Mesenchymal stem cell (in vitro differentiated cells and primary cell): ENCODE measurements around the gene CALML4.

Source experiments
- DNase-seq: peaks from one replicate; pipeline ENCODE4 v3.0.0-alpha.2; 2013
- H2AFZ ChIP-seq: one replicate; pipeline ENCODE4 v1.6.1; 2013; ENCODE audit warnings: low read depth, mild to moderate bottlenecking, control low read depth, inconsistent platforms, low read length, moderate library complexity
- H2AK5ac ChIP-seq: 2 replicates; pipeline ENCODE4 v1.6.1; 2013; ENCODE audit warnings: low read length, moderate library complexity, mild to moderate bottlenecking, inconsistent platforms; ENCODE audit not compliant: severe bottlenecking
- H2BK120ac ChIP-seq: one replicate; pipeline ENCODE4 v1.6.1; 2013; ENCODE audit warnings: low read depth, mild to moderate bottlenecking, inconsistent platforms, low read length, moderate library complexity
- H2BK12ac ChIP-seq, 2 experiments: one replicate each; pipeline ENCODE4 v1.6.1; 2013; ENCODE audit warnings: inconsistent platforms in 2 of 2, low read length in 2 of 2, mild to moderate bottlenecking in 2 of 2, moderate library complexity in 2 of 2, control low read depth in 1 of 2
- H2BK15ac ChIP-seq: one replicate; pipeline ENCODE4 v1.6.1; 2013; ENCODE audit warnings: mild to moderate bottlenecking, low read depth, inconsistent platforms; ENCODE audit not compliant: poor library complexity, severe bottlenecking
- H2BK5ac ChIP-seq: 2 replicates; pipeline ENCODE4 v1.6.1; 2013; ENCODE audit warnings: low read depth, mild to moderate bottlenecking, low read length, control low read depth, inconsistent platforms; ENCODE audit not compliant: poor library complexity, severe bottlenecking
- H3K14ac ChIP-seq, 2 experiments: one replicate each; pipeline ENCODE4 v1.6.1; 2013; ENCODE audit warnings: inconsistent platforms in 2 of 2, low read length in 2 of 2, control low read depth in 1 of 2, mild to moderate bottlenecking in 1 of 2, moderate library complexity in 1 of 2
- H3K18ac ChIP-seq, 2 experiments: one replicate each; pipeline ENCODE4 v1.6.1; 2013; ENCODE audit warnings: inconsistent platforms in 2 of 2, low read length in 2 of 2, control low read depth in 1 of 2, low read depth in 1 of 2, mild to moderate bottlenecking in 1 of 2
- H3K23ac ChIP-seq, 2 experiments: one replicate each; pipeline ENCODE4 v1.6.1; 2013; ENCODE audit warnings: inconsistent platforms in 2 of 2, low read length in 2 of 2, mild to moderate bottlenecking in 2 of 2, moderate library complexity in 2 of 2, control low read depth in 1 of 2
- H3K27ac ChIP-seq: 2 replicates; pipeline ENCODE4 v1.5.1; 2013; ENCODE audit warnings: mild to moderate bottlenecking, moderate library complexity, low read length, control low read depth, inconsistent platforms; ENCODE audit not compliant: poor library complexity, severe bottlenecking
- H3K27me3 ChIP-seq, 2 experiments: 2 replicates each; pipeline versions ENCODE4 v1.6.1 to v1.7.0; 2013; ENCODE audit warnings: low read length in 2 of 2, mild to moderate bottlenecking in 2 of 2, moderate library complexity in 2 of 2, control low read depth in 1 of 2, inconsistent platforms in 1 of 2; ENCODE audit not compliant: control insufficient read depth in 1 of 2, insufficient read depth in 1 of 2
- H3K36me3 ChIP-seq, 2 experiments: 2 replicates each; pipeline versions ENCODE4 v1.6.1 to v1.7.0; 2013; ENCODE audit warnings: low read length in 2 of 2, control low read depth in 1 of 2, inconsistent platforms in 1 of 2, low read depth in 1 of 2, mild to moderate bottlenecking in 1 of 2; ENCODE audit not compliant: insufficient read depth in 2 of 2, control insufficient read depth in 1 of 2
- H3K4ac ChIP-seq, 2 experiments: one replicate each; pipeline ENCODE4 v1.6.1; 2013; ENCODE audit warnings: inconsistent platforms in 2 of 2, low read length in 2 of 2, mild to moderate bottlenecking in 2 of 2, moderate library complexity in 2 of 2, control low read depth in 1 of 2, low read depth in 1 of 2
- H3K4me1 ChIP-seq: 2 replicates; pipeline ENCODE4 v1.6.1; 2013; ENCODE audit warnings: low read depth, low read length, control low read depth; ENCODE audit not compliant: control insufficient read depth, insufficient read depth
- H3K4me2 ChIP-seq: 2 replicates; pipeline ENCODE4 v1.6.1; 2013; ENCODE audit warnings: low read length, mild to moderate bottlenecking, inconsistent platforms; ENCODE audit not compliant: poor library complexity, severe bottlenecking
- H3K4me3 ChIP-seq, 2 experiments: 2 replicates each; pipeline versions ENCODE4 v1.5.1 to v1.7.0; 2013; ENCODE audit warnings: low read length in 2 of 2, mild to moderate bottlenecking in 2 of 2, control low read depth in 1 of 2, low read depth in 1 of 2; ENCODE audit not compliant: insufficient read depth in 1 of 2
- H3K79me1 ChIP-seq: replicated peaks from 2 replicates; pipeline ENCODE4 v1.6.1; 2013; ENCODE audit warnings: mild to moderate bottlenecking, control low read depth, low read length, inconsistent platforms; ENCODE audit not compliant: poor library complexity, severe bottlenecking
- H3K9ac ChIP-seq: 2 replicates; pipeline ENCODE4 v1.7.0; 2013; ENCODE audit warnings: mild to moderate bottlenecking, low read length, moderate library complexity
- H3K9me3 ChIP-seq: 2 replicates; pipeline ENCODE4 v1.7.0; 2013; ENCODE audit warnings: mild to moderate bottlenecking, low read length; ENCODE audit not compliant: control insufficient read depth
- H4K8ac ChIP-seq: one replicate; pipeline ENCODE4 v1.6.1; 2013; ENCODE audit warnings: inconsistent platforms, mild to moderate bottlenecking, low read length, moderate library complexity
- H4K91ac ChIP-seq: one replicate; pipeline ENCODE4 v1.6.1; 2013; ENCODE audit warnings: mild to moderate bottlenecking, low read length, inconsistent platforms
- WGBS: methylation state at CpG from one replicate; pipeline ENCODE4 v1.1.7; 2013; ENCODE audit warnings: mixed read lengths; 5-methylcytosine and 5-hydroxymethylcytosine counted together

CALML4 gene

DNA sequence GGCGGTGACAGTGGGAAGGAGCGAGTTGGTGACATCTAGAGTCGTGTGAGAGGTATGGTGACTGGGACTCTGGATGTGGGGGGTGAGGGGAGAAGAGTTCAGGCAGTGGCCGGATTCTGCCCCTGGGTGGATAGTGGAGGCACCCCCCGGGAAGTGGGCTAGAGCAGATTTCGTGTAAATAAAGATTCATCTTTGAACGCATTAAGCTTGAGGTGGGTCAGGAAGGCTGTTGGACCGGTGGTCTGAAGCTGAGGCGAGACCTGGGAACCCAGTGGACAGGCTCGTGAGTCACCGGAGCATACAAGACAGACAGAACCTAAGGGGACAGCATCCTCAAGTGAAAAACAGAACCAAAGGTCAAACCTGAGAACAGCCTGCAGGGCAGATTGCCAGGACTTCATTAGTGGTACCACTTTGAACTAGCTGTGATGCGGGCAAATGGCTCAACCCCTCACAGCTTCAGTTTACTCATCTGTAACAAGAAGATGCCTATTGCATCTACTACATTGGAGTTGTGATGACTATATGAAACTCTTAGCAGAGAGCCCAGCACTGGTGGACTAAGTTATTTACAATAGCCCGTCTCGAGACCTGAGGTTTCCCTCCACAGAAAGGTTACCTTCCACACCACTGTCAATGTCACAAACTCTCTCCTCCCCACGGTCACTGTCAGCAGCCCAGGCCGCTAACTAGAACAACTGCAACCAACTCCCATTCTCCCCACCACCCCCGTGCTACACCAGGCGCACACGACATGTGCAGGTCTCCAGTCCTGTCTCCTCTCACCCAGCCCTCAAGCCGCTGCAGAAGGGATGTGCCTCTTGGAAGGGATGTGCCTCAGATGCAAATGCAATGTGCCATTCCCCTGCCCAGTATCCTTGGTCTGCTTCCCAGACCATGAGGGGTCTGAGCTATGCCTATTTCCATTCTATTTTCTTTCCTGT is 25.3 kb upstream of the CALML4 start:
- Histone ChIP-seq H3K27ac (no peak overlapping the region), H3K4me1 (peaks cover 21% of the 10 kb centered on the region), H2BK12ac (peak overlapping the region in 1 of 2 experiments; percentile 51), H2AFZ (peak overlapping the region; percentile 60), H3K14ac (peak overlapping the region in 1 of 2 experiments; percentile 85), H2BK15ac (peak overlapping the region; percentile 15), H4K8ac (peak overlapping the region; percentile 82), H3K79me1 (peaks cover 7% of the 10 kb centered on the region), H2BK5ac (no peak overlapping the region), H3K18ac (peak overlapping the region; percentile 75 to 83), H3K4ac (no peak overlapping the region), H4K91ac (no peak overlapping the region), H3K23ac (peak overlapping the region in 1 of 2 experiments; percentile 34), H3K36me3 (no peaks in the 10 kb centered on the region), H3K27me3 (no peaks in the 10 kb centered on the region), H2AK5ac (no peak overlapping the region), H3K4me3 (peak overlapping the region; percentile 71 to 93), H2BK120ac (no peak overlapping the region), H3K4me2 (peak overlapping the region; percentile 98), H3K9me3 (no peaks in the 10 kb centered on the region), H3K9ac (peak overlapping the region; percentile 88)
- DNase-seq: peak; percentile 18
- WGBS: 72% methylated on average over 20 of the region's 20 CpGs

DNA sequence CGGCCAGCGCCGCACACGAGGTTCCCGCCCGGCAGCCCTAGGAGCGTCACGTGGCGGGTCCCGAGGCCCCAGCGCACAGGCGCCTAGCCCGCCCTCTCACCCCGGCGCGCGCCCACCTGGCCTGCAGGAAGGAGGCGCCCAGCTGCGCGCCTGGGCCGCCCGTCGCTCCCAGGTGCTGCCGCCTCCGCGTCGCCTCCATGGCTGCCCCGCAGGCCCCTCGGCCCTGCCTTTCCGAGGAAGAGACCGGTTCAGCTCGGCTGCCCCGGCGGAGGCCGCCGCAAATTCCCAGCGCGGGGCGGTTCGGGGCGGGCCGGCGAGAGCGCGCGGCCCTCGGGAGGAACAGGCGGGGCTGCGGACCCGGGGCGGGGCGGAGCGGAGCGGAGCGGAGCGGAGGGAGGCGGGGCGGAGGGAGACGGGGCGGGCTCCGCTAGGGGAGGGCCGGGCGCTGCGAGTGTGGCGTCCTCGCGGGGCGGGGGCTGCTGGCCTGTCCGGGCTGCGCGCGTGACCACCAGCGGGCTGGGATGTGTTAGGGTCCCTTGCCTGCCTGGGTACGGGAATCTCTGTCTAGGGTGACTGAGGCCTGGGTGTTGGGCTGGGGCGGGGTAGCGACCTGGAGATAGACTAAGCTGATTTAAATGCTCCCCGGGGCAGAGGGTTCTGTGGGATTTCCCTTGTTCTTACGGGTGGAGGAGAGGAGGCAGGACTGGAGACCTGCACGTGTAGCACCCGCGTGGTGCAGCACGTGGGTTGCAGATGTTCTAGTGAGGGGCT is 24.4 kb upstream of the CALML4 start, which contains the start of gene CLN6:
Gene CLN6 (minus strand): TSS at position 343 of the 771 bp plus-strand sequence. CDS start 144 bp downstream, at position 199.
- peak within 1 kb of the TSS; percentile 76 to 88 for H3K4ac ChIP-seq
- no peaks in the 10 kb centered on the region for H3K36me3 ChIP-seq
- peak within 1 kb of the TSS; percentile 82 for H2BK15ac ChIP-seq
- H4K91ac ChIP-seq: peak within 1 kb of the TSS; percentile 77
- peak within 1 kb of the TSS; percentile 92 to 93 for H3K18ac ChIP-seq
- H3K23ac ChIP-seq: peak within 1 kb of the TSS in 1 of 2 experiments; percentile 90
- no peaks in the 10 kb centered on the region for H3K27me3 ChIP-seq
- 1% methylated on average over 74 of the region's 82 CpGs for WGBS
- peaks cover 24% of the 10 kb centered on the region for H3K4me1 ChIP-seq
- H2AFZ ChIP-seq: peak within 1 kb of the TSS; percentile 90
- H2AK5ac ChIP-seq: no peak within 1 kb of the TSS
- H3K79me1 ChIP-seq: peaks cover 10% of the 10 kb centered on the region
- H3K27ac ChIP-seq: no peak within 1 kb of the TSS
- peak within 1 kb of the TSS in 1 of 2 experiments; percentile 83 for H2BK12ac ChIP-seq
- peak within 1 kb of the TSS; percentile 82 for H4K8ac ChIP-seq
- H3K4me2 ChIP-seq: peak within 1 kb of the TSS; percentile 98
- H3K9me3 ChIP-seq: no peaks in the 10 kb centered on the region
- peak within 1 kb of the TSS; percentile 83 to 93 for H3K4me3 ChIP-seq
- H3K14ac ChIP-seq: peak within 1 kb of the TSS in 1 of 2 experiments; percentile 96
- DNase-seq: peak; percentile 87
- peak within 1 kb of the TSS; percentile 92 for H3K9ac ChIP-seq
- peak within 1 kb of the TSS; percentile 69 for H2BK120ac ChIP-seq
- H2BK5ac ChIP-seq: peak within 1 kb of the TSS; percentile 8

DNA sequence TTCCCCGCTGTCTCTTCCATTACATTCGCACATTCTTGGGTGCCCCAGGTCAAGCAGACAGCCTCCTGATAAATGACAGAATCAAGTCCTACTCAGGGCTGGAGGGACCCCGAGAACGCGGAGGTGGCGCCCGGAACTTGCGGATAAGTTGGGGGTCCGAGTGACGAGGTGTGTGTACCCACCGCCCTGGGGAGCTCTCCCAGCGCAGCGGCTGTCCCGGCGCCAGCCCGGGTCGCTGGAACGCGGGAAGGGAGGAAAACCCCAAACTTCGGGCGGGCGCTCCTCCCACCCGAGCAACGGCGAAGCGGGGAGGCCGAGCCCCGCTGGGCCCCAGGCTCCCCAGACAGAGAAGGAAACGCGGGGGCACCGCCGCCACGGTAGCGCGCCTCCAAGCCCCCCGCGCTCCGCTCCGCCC is 23.8 kb upstream of the CALML4 start:
- H2BK5ac ChIP-seq: peak overlapping the region; percentile 8
- H3K18ac ChIP-seq: peak overlapping the region; percentile 46 to 93
- peaks cover 24% of the 10 kb centered on the region for H3K4me1 ChIP-seq
- no peaks in the 10 kb centered on the region for H3K36me3 ChIP-seq
- peak overlapping the region; percentile 76 to 88 for H3K4ac ChIP-seq
- H2AFZ ChIP-seq: peak overlapping the region; percentile 90
- H2BK120ac ChIP-seq: peak overlapping the region; percentile 69
- no peaks in the 10 kb centered on the region for H3K27me3 ChIP-seq
- H2BK15ac ChIP-seq: peak overlapping the region; percentile 82
- H3K9ac ChIP-seq: peak overlapping the region; percentile 92
- H3K9me3 ChIP-seq: no peaks in the 10 kb centered on the region
- peak overlapping the region; percentile 97 for H3K4me2 ChIP-seq
- DNase-seq: no peak
- H3K27ac ChIP-seq: no peak overlapping the region
- WGBS: 0% methylated on average over 29 of the region's 39 CpGs
- peaks cover 10% of the 10 kb centered on the region for H3K79me1 ChIP-seq
- no peak overlapping the region for H2AK5ac ChIP-seq
- peak overlapping the region in 1 of 2 experiments; percentile 85 for H3K14ac ChIP-seq
- peak overlapping the region; percentile 83 to 93 for H3K4me3 ChIP-seq
- H2BK12ac ChIP-seq: peak overlapping the region in 1 of 2 experiments; percentile 35
- H4K91ac ChIP-seq: peak overlapping the region; percentile 65
- H3K23ac ChIP-seq: peak overlapping the region in 1 of 2 experiments; percentile 90
- H4K8ac ChIP-seq: peak overlapping the region; percentile 74
